RCC 7860 (cell line): ENCODE results near the gene AP5Z1.
A peak's percentile ranks its signal among the peaks of the same experiment; 100 is the strongest.

Source experiments
- DNase-seq: peaks from one replicate; pipeline ENCODE4 v3.0.0-alpha.2; 2015; ENCODE audit warnings: low spot score
- FAIRE-seq: peaks from 2 replicates; lab custom pipeline; 2012; peaks lifted over from hg19 to GRCh38; lab: Jason Lieb, UNC

AP5Z1 gene, protein sequence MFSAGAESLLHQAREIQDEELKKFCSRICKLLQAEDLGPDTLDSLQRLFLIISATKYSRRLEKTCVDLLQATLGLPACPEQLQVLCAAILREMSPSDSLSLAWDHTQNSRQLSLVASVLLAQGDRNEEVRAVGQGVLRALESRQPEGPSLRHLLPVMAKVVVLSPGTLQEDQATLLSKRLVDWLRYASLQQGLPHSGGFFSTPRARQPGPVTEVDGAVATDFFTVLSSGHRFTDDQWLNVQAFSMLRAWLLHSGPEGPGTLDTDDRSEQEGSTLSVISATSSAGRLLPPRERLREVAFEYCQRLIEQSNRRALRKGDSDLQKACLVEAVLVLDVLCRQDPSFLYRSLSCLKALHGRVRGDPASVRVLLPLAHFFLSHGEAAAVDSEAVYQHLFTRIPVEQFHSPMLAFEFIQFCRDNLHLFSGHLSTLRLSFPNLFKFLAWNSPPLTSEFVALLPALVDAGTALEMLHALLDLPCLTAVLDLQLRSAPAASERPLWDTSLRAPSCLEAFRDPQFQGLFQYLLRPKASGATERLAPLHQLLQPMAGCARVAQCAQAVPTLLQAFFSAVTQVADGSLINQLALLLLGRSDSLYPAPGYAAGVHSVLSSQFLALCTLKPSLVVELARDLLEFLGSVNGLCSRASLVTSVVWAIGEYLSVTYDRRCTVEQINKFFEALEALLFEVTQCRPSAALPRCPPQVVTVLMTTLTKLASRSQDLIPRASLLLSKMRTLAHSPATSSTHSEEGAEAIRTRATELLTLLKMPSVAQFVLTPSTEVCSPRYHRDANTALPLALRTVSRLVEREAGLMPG

DNA sequence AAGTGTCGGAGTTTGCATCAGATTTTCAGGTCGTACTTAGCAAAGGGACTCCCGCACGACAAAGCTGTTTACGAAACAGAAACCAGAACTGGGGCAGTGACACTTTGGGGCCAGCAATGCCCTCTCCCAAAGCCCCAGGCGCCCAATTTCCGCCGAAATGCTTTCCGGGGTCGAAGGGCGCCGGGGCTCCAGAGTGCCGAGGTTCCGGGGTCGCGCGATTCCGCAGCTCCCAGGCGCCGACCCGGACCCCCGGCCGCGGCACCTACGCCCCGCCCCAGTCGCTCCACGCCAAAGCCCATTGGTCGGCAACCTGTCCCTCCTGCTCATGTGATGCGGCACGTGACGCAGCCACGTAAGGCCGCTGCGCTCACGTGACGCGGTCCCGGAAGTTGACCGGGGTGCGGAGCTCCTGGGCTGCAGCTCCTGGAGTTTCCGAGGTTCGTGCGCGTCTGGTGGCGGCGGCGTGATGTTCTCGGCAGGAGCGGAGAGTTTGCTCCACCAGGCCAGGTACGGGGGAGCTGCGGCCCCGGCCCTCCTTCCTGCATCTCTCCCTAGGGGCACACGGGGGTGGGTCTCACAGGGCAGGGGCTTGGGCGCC lies at the start of gene AP5Z1:
TSS of gene AP5Z1 (plus strand) at position 374 of the 598 bp plus-strand sequence. CDS start at position 467, 93 bp downstream.
- peak; percentile 11 for FAIRE-seq
- DNase-seq = peak; percentile 88

DNA sequence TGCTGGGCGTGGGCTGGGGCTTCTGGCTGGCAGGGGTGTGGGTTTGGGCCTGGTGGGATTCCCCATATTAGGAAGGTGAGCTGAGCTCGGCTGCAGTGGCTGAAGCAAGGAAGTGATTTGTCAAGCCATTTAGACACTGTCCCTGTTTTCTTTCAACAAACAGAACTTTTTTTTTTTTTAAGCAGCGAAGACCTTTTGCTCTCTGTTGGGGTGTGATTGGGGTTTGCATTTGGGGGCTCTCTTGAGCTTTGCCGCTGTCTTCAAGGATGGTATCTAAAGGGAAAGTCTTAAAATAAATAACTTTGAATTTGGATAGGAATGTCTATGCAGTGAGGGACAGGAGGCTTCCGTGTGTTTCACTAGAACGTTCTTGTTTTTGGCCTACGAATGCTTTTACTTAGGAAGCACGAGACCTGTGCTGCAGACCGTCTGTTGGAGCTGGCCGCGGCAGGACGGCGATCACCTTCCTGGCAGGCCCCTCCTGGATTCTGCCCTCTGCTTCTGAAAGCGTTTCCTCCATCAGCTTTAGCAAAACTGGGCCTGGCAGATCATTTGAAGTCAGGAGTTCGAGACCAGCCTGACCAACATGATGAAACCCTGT lies 49.5 kb upstream of the AP5Z1 start:
- DNase-seq (no peak), FAIRE-seq (no peak)

DNA sequence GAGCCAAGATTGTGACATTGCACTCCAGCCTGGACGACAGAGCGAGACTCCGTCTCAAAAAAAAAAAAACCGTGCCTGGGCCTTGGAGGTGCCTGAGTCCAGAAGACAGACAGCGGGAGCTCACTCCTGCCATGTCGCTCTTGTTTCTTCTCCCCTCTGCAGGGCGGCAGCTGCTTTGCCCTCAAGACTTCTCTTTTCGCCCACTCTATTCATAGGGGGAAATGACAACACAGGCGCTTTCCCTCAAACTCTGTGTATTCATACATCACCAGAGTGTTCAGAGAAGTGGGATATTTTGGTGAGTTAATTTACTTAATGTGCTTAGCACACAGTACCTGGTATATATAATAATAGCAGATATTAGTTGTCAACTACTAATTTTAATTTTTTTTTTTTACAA lies 48.9 kb upstream of the AP5Z1 start:
- no peak for DNase-seq
- no peak for FAIRE-seq

DNA sequence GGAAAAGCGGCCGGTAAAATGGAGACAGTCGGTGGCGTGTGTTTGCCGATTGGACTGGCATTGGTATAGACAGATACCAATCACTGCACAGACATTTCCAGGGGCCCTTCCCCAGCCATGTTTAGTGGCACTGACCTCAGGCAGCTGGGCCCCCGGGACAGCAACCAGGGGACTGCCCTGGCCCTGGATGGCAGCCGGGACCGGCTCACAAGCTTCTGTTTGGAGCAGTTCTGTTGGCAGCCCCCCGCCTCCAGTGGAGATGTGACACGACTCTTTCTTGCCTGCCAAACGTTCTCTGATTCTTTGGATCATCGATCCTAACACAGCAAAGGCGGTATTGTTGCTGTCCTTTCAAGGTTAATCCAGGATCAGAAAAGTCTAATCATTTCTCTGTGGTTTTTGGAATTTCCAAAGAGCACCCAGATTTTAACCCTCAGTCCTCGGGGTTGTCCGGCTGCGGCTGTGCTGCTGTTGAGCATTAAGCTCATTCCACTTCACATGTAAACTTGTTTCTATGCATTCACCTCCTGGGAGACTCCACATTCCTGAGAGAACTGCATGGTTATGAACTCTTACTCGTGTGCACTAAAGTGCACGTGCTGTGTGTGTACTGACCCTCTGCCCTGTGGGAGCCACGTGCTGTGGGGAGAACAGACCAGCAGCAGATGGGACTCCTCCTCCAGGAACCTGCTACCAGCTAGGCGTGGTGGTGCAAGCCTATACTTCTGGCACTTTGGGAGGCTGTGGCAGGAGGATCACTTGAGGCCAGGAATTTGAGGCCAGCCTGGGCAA lies 47.3 kb upstream of the AP5Z1 start:
- FAIRE-seq = no peak
- DNase-seq = no peak

DNA sequence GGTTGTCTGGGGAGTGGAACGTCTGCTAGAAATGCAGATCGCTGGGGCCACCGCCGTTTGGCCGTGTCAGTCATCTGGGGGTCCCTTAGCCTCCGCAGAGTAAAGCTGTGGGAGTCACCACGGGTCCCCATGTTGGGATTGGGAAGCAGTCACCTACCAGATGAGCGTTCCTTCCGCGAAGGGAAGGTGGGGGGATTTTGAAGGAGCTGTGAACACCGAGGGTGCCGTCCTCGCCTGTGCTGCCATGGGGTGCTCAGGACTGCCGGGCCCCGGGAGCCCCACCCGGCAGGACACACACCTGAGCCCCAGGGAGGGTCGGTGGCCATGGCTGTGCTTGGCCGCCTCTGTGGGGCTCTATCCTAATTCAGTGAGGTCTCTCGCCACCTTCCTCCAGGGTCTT lies 46.2 kb upstream of the AP5Z1 start:
- FAIRE-seq (no peak), DNase-seq (no peak)

DNA sequence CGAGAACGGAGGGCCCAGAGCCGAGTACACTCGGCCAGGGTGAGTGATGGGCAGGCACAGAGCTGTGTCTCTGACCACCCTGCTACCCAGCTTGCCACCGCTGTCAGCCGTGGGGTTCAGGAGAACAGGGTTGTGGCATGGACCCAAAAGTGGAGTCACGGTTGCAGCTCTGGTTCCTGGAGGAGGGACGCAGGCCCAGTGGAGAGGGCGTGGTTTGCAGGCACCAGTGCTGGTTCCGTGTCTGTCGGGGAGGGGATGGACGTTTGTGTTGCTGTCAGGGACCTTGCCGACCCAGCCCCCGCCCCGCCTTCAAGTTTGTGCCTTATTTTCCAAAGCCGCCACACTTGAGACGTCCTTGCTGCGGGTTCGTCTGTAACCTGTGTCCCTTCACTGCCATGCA lies 45.1 kb upstream of the AP5Z1 start:
- DNase-seq (no peak), FAIRE-seq (no peak)

DNA sequence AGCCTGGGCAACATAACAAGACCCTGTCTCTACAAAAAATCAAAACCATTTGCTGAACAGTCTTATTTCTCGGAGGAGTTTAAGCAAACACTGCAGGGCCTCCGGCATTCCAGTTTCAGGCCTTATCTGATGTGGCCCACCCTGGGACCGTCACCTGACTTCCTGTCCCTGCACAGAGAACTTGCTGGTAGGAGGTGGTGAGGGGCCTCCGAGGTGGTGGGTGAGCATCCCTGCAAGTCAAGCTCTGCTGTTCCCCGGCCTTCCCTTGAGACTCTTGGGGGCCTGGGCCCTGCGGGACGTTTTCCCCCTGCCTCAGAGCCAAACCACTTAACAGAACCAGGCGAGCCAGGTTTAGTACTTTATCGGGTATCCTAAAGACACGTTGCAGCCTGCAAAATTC lies 44.5 kb upstream of the AP5Z1 start:
- no peak for FAIRE-seq
- DNase-seq = no peak

DNA sequence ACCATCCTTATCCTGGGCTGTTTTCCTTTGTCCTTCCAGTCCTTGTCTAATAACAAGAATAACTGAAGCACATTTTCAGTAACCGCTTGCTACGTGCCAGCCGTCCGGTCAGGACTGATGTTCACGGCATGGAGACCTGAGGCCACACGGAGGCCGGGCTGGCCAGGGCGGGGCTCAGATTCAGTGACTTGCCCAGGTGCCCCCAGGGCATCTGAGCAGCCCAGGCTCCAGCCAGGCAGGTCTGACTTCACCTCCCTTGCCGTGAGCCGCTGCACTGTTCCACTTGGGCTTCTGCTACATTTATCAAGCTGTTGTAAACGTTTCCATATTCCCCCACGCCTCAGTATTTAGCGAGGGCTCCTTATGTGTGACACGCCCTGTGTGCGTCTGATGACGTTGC lies 43.6 kb upstream of the AP5Z1 start:
- DNase-seq = no peak
- no peak for FAIRE-seq

DNA sequence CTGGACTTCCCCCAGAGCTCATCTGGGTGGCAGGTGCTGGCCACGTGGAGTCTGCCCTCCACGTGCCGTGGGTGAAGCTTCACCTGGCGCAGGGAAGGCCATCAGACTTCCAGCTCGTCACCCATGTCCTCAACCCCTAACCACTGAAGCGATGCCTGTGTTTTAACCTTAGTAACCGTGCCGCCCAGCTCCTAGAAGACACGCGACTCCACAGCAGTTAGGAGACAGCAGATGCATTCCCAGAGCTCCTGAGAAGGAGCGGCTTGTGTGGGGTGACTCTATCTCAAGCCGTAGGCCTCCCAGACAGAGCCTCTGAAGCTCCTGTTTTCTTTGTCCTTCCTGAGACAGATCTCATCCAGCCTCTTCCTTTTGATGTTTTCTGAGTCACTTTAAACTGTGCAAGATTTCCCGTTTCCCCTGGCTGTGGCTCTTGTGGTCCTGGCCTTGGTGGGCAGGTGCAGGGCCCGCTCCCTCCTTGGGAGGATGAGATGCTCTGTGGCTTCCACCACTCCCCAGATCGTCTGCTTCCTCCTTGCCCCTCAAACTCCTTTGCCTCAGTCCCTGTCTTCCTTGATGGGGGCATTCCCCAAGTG lies 41.4 kb upstream of the AP5Z1 start:
- FAIRE-seq (no peak), DNase-seq (no peak)

DNA sequence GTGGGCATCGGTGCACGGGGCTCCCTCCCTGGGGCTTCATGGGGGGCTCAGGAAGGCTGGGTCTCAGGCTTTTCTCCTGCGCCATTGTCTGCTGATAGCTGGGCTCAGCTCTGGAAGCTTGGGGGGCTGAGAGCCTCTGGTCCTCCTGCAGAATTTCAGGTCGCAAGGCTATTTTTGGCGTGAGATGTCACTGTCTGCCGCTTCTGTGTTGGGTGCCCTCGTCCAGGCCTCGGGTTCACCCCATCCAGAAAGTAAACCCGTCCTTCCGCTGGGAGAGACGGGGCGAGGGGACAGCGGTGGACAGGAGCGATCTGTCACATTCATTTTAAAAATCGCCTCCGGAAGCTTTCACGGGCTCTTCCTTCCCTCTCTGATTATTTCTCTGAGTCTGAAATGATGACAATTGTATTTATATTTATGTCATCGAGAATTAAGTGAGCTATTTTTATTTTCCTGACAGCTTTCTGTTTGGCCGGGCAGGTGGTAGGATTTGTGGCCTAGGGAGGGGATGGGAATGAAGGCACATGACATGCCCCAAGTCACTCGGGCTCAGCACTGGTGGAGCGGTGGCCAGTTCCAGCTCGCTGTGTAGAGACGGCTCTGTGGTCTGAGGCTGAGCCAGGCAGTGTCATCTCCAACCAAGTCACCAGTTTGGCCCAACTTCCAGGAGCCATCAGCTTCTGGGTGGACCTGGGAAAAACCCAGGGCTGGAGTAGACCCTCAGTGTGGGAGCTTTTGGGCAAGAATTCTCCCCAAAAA lies 40.7 kb upstream of the AP5Z1 start:
- FAIRE-seq = no peak

DNA sequence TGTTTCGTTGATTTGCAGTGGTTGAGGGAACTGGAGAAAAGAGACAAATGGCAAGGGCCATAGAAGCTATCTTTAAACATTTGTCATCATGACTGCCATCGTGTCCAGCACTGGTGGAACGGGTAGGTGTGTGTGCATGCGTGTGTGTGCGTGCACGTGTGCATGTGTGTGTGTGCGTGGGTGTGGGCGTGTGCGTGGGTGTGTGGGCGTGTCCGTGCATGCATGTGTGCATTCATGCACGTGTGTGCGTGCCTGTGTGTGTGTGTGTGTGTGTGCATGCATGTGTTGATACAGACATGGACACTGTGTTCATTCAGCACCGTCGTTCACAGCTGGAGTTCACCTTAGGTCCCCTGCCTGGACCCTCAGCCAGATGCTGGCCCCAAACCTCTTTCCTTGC lies 38.1 kb upstream of the AP5Z1 start:
- FAIRE-seq = no peak
- no peak for DNase-seq

More for the DNA sequence above, 40.7 kb upstream of the AP5Z1 start:
- no peak for DNase-seq

DNA sequence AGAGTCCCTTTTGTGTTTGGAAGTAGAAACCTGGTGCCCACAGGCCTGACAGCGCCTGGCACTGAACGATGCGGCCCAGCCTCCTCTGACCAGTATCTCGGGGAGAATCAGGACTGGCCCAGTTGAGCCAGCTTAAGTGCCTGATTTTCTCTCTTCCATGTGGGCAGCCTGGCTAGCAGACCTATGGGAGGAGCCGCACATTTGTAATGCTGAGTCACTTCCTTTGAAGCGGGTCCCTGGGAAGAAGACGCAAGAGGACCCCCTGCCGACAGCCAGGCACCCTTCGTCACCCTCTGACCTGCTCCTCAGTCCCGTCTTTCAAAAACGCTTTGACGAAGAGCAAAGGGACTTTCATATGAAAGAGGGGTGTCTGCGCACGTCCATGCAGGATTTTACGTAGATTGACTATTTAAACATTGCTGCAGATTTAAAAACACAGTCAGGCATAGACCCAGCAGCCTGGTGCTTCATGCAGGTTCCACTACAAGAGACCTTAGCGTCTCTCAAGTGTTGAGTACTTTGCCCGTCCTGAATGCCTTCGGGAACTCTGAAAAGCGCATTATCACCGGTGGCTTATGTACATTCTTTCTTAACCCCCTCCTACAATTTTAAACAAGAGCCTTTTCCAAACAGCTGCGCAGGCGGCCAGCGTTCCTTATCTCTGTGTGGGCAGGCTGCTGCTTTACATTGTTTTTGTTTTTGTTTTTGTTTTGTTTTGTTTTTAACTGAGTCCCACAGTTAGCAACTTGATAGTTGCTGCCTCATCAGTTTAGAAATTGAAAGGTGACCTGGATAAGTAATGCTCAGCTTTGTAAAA lies 36.5 kb upstream of the AP5Z1 start:
- peak; percentile 94 for FAIRE-seq

DNA sequence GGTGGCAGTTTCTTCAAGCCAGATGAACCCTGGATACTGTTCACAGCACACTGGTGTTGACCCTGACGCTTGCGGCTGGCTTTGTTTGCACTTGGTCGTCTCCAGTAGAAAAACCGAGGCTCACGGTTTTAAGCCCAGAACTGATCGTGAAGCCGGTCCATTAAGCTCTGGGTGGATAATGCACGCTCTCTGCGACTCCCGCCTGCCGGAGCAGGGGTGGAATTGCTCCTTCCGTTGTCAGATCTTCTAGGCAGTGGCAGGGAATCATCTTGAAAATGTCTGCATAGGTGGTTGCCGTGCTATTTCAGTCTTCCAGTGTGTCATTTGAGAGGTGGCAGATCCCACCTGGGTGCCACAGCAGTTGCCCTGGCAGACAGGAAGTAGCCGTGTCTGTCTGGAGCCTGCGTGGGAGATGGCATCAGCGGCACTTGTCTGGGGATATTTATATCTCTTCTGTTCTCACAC lies 35.9 kb upstream of the AP5Z1 start:
- DNase-seq (peak; percentile 78), FAIRE-seq (peak; percentile 52)

More for the DNA sequence above, 36.5 kb upstream of the AP5Z1 start:
- DNase-seq = peak; percentile 96

DNA sequence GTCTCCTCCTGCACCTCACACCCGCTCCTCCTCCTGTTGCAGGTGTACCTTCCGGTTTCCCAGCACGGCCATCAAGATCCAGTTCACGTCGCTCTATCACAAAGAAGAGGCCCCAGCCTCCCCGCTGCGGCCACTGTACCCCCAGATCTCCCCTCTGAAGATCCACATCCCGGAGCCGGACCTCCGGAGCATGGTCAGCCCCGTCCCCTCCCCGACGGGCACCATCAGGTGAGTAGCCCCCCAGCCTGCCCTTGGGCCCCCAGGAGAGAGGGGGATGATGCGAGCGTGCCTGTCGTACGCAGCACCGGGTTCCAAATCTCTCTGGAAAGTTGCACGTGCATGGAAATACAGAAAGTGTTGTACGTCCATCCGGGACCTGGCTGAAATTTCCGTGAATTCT lies 34.6 kb upstream of the AP5Z1 start:
- DNase-seq (no peak), FAIRE-seq (no peak)

DNA sequence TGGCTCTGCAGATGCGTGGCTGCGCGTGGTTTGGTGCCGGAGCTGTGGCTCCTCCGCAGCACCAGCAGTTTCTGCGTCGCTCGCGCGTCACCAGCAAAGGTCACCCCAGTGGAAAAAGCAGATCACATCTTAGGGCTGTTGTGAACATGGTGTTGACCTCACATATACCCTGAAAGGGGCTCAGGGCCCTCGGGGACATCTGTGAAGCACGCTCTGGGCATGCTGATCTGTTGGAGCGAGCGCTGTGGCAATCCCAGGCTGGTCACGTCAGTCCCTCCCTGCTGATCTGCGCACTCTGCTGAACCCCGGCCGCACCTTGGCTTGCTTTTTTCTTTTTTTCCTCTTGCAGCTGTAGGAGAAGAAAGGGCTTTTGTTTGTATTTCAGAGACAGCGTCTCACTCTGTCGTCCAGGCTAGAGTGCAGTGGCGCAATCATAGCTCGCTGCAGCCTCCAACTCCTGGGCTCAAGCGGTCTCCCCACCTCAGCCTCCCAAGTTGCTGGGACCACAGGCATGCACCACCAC lies 33.3 kb upstream of the AP5Z1 start:
- FAIRE-seq (no peak), DNase-seq (no peak)

DNA sequence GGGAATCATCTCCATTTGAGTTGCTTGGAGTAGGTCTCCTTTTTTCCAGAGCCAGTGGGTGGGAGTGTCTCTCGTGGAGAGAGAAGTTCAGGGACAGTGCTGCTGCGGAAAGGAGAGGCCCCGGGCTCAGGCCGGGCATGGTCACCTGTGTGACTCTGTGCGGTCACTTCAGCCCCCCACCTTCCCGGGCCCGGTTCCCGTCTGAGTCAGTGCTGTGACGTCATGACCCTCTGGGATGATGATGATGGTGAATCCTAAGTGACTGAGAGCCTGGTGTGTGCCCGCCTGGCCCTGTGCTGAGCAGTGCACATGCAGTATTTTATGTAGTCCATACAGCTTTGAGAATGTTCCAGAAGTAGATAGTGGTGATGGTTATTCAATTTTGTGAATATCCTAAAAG lies 32.6 kb upstream of the AP5Z1 start:
- DNase-seq = no peak
- no peak for FAIRE-seq

DNA sequence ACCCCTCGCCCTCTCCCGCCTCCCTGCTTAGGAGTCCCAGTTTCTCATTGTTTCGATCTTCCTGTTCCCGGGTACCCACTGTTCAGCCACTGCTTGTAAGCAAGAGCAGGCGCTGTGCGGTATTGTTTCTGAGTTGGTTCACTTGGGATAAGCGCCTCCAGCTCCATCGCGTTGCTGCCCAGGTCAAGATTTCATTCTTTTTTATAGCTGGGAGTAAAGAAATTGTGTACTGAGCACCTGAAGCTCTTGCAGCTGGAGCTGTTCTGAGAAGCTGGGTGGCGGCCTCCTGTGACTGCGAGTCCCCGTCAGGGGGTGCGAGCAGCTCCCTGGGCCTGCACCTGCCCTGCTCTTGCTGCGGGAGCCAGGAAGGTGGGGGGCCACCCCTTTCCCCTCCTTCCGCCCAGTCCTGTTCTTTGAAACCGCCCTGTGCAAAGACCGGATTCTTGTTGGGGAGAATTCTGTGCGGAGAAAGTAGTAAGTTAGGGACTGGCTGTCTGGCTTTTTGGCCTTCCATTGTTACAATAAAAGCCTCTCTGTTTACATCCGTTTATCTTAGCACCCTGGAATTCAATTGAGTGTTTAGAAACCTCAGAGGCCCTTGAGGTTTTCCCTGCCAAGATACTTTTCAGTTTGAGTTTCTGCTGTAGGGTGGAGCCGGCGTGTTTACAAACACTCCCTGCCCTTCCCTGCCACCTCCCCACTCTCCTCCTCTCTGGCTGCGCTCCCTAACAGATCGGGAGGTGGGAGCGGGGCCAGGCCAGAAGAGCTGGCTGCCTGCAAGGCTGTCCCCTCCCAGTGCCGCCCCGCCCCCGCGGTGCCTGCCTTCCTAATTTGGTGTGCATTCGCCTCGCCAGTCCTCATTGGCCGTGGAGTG lies 30.8 kb upstream of the AP5Z1 start:
- DNase-seq (peak; percentile 96), FAIRE-seq (peak; percentile 88)
